OCI-LY3 (cell line): ENCODE data around the gene P4HB.
A peak's percentile ranks its signal among the peaks of the same experiment; 100 is the strongest.

Source experiments
- H2AFZ ChIP-seq: fragments of 200-600, 300-600 bp; shearing (Covaris generic); 2 replicates; pipeline ENCODE4 v1.6.0; 2014; ENCODE audit warnings: antibody characterized with exemption, low read depth, low read length
- H3K27ac ChIP-seq: fragments of 200-600, 300-600 bp; sonication (generic); 2 replicates; pipeline ENCODE4 v1.5.1; 2014; ENCODE audit warnings: mild to moderate bottlenecking, low read length, moderate library complexity, mixed read lengths
- H3K27me3 ChIP-seq: fragments of 200-600, 300-600 bp; sonication (generic); 2 replicates; pipeline ENCODE4 v1.6.1; 2014; ENCODE audit warnings: low read depth, low read length, mixed read lengths
- H3K36me3 ChIP-seq: fragments of 200-600, 300-600 bp; sonication (generic); replicated peaks from 2 replicates; pipeline ENCODE3; 2014; ENCODE audit warnings: low read depth, low read length, mixed read lengths
- H3K4me1 ChIP-seq: fragments of 300-600, 200-600 bp; sonication (generic); 2 replicates; pipeline ENCODE4 v1.6.1; 2014; ENCODE audit warnings: low read length, mixed read lengths
- H3K4me2 ChIP-seq: fragments of 200-600, 300-600 bp; sonication (generic); 2 replicates; pipeline ENCODE4 v1.6.1; 2014; ENCODE audit warnings: low read length, mixed read lengths
- H3K4me3 ChIP-seq: fragments of 300-600, 200-600 bp; sonication (generic); 2 replicates; pipeline ENCODE4 v1.5.1; 2014; ENCODE audit warnings: antibody characterized with exemption, mild to moderate bottlenecking, low read length, moderate library complexity
- H3K79me2 ChIP-seq: fragments of 300-600, 200-600 bp; shearing (Covaris generic); 2 replicates; pipeline ENCODE4 v1.6.1; 2014; ENCODE audit warnings: mild to moderate bottlenecking, low read length, mixed read lengths
- H3K9ac ChIP-seq: fragments of 300-600, 200-600 bp; shearing (Covaris generic); 2 replicates; pipeline ENCODE4 v1.6.0; 2014; ENCODE audit warnings: mild to moderate bottlenecking, low read length, moderate library complexity
- H3K9me3 ChIP-seq: fragments of 200-600, 300-600 bp; shearing (Covaris generic); 2 replicates; pipeline ENCODE4 v1.6.1; 2014; ENCODE audit warnings: low read length, mixed read lengths; ENCODE audit not compliant: insufficient read depth
- H4K20me1 ChIP-seq: fragments of 200-600, 300-600 bp; sonication (generic); 2 replicates; pipeline ENCODE4 v1.6.1; 2016; ENCODE audit warnings: low read length, mixed read lengths; ENCODE audit not compliant: insufficient read depth
- EZH2phosphoT487 ChIP-seq: fragments of 200-600 bp; shearing (Covaris generic); IDR thresholded peaks from 2 replicates; pipeline ENCODE4 v1.6.1; 2018; ENCODE audit warnings: antibody characterized with exemption, mixed run types, low read depth
- TF ChIP-seq, protein P1 (sequence below): fragments of 200-600, 300-600 bp; sonication (generic); IDR thresholded peaks from 2 replicates; pipeline ENCODE4 v1.5.1; 2014; ENCODE audit warnings: antibody characterized with exemption, low read length, low read depth

P4HB gene

DNA sequence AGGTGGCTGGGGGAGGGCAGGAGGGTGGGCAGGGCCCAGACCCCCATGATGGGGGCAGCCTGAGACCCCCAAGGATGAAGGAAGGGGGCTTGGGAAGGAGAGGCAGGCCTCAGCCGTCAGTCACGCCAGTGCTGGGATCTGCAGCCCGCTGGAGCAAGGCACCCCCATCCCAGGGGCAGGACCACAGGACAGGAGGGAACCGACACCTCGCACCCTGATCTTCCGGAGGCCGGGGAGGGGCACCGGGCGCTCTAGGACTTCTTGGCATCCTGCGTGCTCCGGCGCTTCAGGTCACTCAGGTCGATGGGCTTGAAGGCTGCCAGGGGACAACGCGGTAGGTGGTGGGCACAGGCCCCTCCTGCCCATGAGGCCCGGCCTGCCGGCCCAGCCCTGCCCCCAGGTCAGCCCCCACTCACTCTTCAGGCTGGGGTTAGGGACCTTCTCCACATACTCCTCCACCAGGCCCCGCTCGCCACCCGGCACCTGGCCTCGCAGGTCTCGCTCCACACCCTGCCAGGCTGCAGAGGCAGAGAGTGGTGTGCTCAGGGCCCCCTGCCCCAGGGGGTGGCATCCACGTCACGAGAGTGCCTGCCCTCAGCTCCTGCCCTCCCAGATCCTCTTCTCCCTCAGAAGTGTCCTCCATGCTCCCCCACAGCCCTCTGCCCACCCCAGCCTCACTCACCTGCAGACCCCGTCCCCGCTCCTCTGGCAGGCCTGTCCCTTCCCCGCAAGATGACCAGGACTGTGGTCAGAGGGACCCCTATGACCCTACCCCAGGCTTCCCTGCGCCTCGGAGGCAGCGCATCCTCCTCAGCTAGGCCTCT lies 37.1 kb downstream of the P4HB start:
- H3K27me3 ChIP-seq = no peaks in the 10 kb centered on the region
- no peaks in the 10 kb centered on the region for H3K36me3 ChIP-seq
- H3K4me3 ChIP-seq = no peak overlapping the region
- H2AFZ ChIP-seq = no peak overlapping the region
- no peaks in the 10 kb centered on the region for H3K9me3 ChIP-seq
- H3K27ac ChIP-seq = no peak overlapping the region
- no peak overlapping the region for H3K9ac ChIP-seq
- no peak for TF ChIP-seq EZH2phosphoT487
- TF ChIP-seq, protein P1, sequence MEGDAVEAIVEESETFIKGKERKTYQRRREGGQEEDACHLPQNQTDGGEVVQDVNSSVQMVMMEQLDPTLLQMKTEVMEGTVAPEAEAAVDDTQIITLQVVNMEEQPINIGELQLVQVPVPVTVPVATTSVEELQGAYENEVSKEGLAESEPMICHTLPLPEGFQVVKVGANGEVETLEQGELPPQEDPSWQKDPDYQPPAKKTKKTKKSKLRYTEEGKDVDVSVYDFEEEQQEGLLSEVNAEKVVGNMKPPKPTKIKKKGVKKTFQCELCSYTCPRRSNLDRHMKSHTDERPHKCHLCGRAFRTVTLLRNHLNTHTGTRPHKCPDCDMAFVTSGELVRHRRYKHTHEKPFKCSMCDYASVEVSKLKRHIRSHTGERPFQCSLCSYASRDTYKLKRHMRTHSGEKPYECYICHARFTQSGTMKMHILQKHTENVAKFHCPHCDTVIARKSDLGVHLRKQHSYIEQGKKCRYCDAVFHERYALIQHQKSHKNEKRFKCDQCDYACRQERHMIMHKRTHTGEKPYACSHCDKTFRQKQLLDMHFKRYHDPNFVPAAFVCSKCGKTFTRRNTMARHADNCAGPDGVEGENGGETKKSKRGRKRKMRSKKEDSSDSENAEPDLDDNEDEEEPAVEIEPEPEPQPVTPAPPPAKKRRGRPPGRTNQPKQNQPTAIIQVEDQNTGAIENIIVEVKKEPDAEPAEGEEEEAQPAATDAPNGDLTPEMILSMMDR = no peak
- H3K79me2 ChIP-seq = no peaks in the 10 kb centered on the region
- H3K4me2 ChIP-seq = no peak overlapping the region
- H4K20me1 ChIP-seq = no peaks in the 10 kb centered on the region
- no peaks in the 10 kb centered on the region for H3K4me1 ChIP-seq

DNA sequence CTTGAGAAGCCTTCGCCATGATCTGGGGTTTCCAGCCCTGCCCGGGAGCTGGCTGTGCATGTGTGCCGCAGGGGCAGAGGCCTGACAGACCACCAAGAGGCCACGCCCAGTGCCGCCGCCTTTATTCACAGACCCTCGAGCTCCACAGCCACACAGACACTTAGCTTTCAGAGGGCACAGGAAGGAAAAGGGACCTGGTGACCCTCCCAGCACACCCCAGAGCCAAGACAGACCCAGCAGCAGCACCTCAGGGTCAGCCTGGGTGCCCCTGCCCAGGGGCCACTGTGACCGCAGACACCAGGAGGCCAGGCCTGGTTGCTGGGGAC lies 38.1 kb downstream of the P4HB start:
- no peak for TF ChIP-seq EZH2phosphoT487
- TF ChIP-seq, protein P1 = no peak
- no peaks in the 10 kb centered on the region for H4K20me1 ChIP-seq
- H3K4me1 ChIP-seq = no peaks in the 10 kb centered on the region
- H3K4me2 ChIP-seq = no peak overlapping the region
- no peak overlapping the region for H3K27ac ChIP-seq
- H3K79me2 ChIP-seq = no peaks in the 10 kb centered on the region
- no peaks in the 10 kb centered on the region for H3K27me3 ChIP-seq
- no peaks in the 10 kb centered on the region for H3K9me3 ChIP-seq
- H3K36me3 ChIP-seq = no peaks in the 10 kb centered on the region
- H3K9ac ChIP-seq = no peak overlapping the region
- no peak overlapping the region for H2AFZ ChIP-seq
- no peak overlapping the region for H3K4me3 ChIP-seq

DNA sequence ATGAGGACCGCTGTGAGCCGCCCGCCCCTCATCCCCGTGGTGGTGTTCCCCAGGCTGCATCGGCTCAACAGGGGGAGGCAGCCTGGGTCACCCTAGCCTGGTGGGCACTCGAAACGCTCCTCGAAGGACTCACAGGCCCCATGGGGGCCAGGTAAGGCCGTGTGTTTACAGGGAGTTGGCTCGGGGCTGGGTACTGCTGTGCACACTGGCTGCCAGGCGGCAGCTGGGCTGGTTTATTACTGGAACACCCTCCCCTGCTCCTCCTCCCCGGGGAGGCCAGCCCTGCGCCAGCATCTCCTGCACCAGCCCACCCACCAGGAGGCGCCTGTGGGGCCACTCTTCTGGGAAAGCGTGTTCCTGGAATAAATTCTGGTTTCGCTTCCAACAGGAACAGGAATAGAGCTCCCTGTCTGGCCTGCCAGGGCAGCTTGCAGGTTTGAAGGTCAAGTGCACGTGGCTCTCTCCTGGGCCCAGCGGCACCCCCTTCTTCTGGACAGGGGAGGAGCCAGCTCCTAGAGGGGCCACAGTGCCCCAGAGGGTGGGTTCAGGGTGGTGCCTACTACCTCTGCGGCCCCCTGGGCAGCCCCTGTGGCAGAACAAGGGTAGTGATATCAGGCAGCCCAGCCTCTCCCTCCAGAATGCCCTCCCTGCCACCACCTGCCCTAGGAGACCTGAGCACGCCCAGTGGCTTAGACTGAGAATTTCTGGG lies 38.6 kb downstream of the P4HB start:
- TF ChIP-seq, protein P1 = peak; percentile 22; the same call in 1 of the 2 replicates
- TF ChIP-seq EZH2phosphoT487 = no peak
- H3K27ac ChIP-seq = no peak overlapping the region
- H3K9me3 ChIP-seq = no peaks in the 10 kb centered on the region
- H3K27me3 ChIP-seq = no peaks in the 10 kb centered on the region
- H2AFZ ChIP-seq = no peak overlapping the region
- H3K4me2 ChIP-seq = no peak overlapping the region
- no peaks in the 10 kb centered on the region for H3K79me2 ChIP-seq
- H4K20me1 ChIP-seq = no peaks in the 10 kb centered on the region
- no peaks in the 10 kb centered on the region for H3K4me1 ChIP-seq
- H3K36me3 ChIP-seq = no peaks in the 10 kb centered on the region
- H3K9ac ChIP-seq = no peak overlapping the region
- no peak overlapping the region for H3K4me3 ChIP-seq

DNA sequence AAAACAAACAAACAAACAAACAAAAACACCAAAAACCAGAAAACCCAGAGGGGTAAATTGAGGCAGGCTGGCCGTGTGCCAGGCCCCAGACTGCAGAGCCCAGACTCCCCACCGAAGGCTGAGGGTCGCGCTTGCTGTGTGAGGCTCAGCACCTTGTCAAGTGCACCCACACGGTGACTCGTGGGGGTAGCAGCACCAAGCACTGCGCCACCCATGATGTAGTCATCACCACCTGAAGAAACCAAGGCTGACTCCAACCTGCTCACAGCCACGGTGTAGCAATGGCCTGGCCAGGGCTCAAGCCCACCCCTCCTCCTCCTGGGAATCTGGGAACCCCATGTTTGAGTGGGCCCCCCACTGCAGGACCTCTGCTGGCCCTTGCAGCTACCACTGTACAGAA lies 39.2 kb downstream of the P4HB start:
- Histone ChIP-seq H3K36me3 (no peaks in the 10 kb centered on the region), H3K4me3 (no peak overlapping the region), H3K79me2 (no peaks in the 10 kb centered on the region), H4K20me1 (no peaks in the 10 kb centered on the region), H3K4me2 (no peak overlapping the region), H3K9ac (no peak overlapping the region), H3K27ac (no peak overlapping the region), H2AFZ (no peak overlapping the region), H3K9me3 (no peaks in the 10 kb centered on the region), H3K4me1 (no peaks in the 10 kb centered on the region), H3K27me3 (no peaks in the 10 kb centered on the region)
- TF ChIP-seq, protein P1 = no peak
- TF ChIP-seq EZH2phosphoT487 = no peak
